Stimulated activated CD4-positive, alpha-beta T cell treated with anti-CD3 and anti-CD28 coated beads, Interleukin-15, amount 100 ng/mL, for 24 hours (primary cell): ENCODE data around the gene NDUFV3.
"Not testable (repeated sequence)": the region's sequence is repeated elsewhere in the genome, so short reads cannot be mapped to it uniquely, and the experiment has no call there.

Experiments used
- DNase-seq: peaks from one replicate; pipeline ENCODE4 v3.0.0-alpha.2; 2020

The NDUFV3 gene

DNA sequence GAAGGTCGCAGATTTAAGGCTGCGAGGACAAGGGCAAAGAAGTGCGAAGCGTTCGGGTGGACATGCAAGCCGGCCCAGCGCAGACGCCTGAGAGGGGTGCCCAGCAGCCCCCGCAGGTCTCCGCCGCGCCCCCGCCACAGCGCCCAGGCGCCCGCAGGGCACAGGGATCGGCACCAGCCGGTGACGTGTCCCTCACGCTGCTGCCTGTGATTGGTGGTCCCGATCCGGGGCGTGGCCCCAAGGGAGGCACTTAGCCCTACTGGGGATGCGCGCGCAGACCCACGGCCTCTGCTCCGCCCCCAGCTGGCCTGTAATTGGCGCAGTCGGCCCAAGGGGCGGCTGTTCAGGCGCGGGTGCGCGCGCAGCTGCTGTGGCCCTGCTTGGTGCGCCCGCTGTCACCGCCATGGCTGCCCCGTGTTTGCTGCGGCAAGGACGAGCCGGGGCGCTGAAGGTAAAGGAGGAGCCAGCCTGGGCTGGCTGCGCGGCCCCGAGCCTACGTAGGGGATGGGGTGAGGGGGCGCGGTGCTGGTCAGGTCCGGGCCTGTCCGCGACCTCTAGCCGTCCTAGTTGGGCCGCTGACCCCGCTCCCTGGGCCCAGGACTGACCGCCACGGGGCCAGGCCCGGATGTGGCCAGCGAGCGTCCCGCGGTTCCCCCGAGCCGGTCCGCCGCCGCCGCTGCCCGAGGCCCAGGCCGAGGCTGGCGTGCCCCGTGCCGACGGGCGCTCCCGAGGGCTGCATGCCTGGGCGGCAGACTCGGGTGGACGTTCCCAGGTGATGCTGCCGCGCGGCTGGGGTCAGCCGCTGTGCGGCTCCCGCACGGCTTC, at the start of gene NDUFV3:
NDUFV3 (plus strand) TSS at position 379 of the 825 bp plus-strand sequence; CDS start at position 404, 25 bp downstream.
- peak; percentile 100 for DNase-seq

DNA sequence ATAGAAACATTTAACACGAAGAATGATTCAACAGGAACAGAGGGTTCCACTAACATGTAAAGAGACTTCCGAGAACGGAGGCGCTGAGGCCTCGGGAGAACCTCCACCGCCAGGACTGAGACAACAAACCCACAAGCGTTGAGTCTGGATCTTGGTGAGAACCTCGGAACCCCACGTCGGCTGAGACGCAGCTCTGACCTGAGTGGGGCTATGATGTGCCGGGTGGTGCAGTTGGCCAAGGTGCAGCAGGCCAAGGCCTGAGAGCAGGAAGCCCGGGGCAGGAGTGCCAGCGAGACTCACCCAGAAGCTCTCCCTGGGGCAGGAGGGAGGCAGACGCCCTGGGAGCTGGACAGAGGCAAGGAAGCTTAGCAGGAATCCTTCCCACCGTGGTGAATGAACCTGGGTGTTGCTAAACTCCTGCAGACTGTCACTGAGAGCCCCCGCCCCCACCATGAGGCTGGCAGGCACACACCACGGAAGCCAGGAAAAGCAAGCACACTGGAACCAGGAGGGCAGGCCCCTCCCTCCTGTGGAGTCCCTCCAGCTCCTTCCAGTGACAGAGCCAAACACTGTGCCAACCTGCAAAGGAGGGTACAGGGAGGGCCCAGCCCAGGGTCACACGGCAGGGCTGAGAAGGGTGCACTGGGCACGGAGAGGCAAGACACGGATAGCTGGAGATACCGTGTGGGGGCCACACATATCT, 48.5 kb upstream of the NDUFV3 start:
- no peak for DNase-seq

DNA sequence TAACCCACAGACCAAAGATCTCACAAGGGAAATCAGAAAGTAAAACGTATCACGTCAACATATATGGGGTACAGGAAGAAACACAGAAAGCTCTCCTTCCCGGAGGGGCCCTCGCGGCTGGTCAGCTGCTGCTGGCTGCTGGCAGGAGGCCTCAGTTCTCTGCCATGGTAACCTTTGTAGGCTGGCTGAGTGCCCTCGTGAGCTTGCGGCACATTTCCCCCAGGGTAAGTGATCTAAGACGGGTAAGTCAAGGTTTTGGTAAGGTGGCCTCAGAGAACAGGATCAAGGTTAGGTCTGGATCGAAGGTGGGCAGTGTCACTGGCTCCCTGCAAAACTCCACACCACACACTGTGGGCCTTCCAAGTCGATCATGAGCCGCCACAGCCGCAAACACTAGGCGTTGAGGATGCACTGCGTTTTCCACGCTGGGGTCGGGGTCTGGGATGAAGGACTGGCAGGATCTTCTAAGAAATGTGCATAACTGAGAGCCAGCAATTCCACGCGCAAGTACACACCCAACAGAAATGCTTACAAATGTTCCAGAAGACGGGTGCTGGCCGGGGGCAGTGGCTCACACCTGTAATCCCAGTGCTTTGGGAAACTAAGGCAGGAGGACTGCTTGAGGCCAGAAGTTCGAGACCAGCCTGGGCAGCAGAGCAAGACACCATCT, 47.7 kb upstream of the NDUFV3 start:
- no peak for DNase-seq

DNA sequence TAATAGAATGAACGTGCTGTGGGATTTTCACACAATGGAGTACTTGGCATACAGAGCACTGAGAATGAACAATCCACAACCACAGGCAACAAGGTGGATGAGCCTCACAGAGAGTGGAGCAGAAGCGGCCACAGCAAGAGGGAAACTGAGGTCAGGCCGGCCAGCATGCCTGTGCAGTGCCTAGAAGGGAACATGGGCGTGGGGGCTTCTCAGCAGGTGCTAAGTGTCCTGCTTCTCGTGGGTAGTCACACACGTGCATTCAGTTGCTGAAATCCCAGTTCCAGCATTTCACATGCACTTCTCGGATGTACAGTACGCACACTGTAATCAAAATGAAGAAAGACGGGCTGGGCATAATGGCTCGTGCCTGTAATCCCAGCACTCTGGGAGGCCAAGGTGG, 46.9 kb upstream of the NDUFV3 start:
- DNase-seq = no peak

DNA sequence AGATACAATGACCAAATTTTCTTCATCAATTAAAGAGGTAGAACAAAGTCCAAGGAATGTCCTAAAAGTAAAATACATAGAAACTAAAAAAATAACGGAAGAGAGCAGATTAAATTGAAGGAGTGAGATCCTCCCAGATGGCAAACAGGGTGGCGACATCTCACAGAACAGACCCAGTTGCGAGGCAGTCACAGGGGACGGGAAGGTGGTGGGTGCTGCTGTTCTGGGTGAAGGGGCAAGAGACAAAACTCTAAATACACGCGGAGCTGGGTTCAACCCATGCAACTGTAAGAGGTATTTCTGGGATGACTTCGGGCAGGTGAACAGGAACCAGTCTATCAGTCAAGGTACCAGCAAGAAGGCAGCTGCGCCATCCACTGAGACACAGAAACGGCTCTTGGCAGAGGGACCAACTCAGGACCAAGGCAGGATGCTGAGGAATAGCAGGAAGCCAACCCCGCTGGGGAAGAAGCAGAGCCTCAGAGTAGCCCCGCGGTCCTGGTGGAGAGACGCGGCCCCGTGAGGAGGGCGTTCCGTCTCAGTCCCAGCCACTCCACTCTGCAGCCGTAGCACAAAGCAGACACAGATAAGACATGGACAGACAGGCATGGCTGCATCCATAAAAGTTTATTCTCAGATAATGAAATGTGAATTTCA, 45.9 kb upstream of the NDUFV3 start:
- DNase-seq = no peak

DNA sequence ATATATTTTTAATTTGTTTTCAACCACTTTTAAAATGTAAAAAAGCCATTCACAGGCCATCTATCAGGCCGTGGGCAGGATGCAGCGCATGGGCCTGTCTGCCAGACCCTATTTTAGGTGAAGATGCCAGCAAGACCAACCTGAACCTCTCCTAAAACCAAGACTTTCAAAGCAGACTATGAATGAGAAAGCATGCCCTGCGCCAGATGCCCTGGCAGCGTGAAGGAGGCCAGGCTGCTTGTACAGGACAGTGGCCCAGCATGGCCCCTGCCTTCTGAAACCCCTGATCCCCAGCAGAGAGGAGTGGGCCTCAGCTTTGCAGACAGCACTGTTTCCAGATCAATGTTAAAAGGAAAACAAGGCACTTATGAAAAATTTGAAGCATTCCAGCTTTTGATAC, 45.4 kb upstream of the NDUFV3 start:
- DNase-seq = no peak

DNA sequence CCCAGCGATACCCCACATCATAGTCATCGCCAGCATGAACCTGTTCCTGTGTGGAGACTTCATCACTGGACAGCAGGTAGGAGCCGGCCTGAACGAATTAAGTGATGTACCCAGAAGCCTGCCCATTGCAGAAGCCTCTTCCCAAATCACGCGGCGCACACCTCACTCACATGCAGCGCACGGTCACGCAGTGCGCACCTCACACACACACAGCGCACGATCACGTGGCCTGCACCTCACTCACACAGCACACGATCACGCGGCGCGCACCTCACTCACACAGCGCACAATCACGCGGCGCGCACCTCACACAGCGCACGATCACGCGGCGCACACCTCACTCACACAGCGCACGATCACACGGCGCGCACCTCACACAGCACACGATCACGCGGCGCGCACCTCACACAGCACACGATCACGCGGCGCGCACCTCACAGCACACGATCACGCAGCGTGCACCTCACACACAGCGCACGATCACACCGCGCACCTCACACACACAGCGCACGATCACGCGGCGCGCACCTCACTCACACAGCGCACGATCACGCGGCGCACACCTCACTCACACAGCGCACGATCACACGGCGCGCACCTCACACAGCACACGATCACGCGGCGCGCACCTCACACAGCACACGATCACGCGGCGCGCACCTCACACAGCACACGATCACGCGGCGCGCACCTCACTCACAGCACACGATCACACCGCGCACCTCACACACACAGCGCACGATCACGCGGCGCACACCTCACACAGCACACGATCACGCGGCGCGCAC, 44.8 kb upstream of the NDUFV3 start:
- not testable (repeated sequence) for DNase-seq

DNA sequence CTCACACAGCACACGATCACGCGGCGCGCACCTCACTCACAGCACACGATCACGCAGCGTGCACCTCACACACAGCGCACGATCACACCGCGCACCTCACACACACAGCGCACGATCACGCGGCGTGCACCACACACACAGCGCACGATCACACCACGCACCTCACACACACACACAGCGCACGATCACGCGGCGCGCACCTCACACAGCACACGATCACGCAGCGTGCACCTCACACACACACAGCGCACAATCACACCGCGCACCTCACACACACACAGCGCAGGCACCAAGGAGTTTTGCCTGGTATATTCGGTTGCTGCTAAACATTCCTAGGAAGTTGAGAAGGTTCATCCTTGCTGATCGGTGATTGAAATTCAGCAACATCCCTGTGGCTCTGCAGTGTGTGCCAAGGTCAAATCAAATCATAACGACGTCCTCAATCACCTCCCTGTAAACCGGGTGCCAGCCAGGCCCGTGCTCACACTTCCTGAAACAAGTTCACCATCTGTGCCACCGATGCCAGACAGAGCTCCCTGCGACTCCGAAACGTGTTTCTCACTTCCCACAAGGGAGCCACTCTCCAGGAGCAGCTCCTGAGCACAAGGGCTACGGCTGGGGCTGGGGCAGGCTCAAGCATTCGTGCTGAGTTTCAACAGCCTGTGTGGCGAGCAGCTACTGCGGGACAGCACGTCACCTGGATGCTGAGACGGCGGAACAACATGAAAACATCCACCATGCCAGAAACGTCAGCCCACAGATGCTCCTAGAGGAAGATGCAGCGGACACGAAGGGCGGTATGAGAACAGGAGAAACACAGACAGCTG, 44.0 kb upstream of the NDUFV3 start:
- no peak for DNase-seq

DNA sequence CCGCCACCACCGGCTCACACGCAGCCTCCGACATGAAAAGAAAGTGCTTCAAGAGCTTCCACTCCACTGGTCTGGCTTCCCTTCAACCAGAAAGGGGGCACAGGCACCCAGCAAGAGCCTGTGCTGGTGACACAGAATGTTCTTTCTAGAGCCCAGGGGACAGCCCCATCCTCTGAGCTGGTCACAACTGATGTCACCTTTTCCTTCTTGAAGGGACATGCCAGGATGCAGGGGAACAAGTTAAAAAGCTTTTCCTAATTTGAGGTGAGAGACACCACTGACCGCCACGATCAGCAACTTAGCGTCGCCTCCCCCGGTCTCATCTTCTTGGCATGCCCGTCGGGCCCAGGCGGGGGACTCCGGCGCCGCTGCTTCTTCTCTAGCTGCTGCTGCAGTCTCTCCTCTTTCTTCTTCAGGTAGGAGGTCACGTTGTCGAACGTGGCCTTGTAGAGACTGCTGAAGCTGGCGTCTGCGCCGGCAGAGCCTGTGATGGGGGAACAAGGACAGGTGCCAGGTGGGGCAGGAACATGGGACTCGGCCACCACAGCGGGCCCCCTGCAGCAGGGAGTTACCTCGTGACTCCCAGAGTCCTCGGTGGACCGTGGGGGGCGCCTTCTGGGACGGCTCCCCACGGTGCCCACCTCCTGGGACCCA, 43.2 kb upstream of the NDUFV3 start:
- DNase-seq = no peak

DNA sequence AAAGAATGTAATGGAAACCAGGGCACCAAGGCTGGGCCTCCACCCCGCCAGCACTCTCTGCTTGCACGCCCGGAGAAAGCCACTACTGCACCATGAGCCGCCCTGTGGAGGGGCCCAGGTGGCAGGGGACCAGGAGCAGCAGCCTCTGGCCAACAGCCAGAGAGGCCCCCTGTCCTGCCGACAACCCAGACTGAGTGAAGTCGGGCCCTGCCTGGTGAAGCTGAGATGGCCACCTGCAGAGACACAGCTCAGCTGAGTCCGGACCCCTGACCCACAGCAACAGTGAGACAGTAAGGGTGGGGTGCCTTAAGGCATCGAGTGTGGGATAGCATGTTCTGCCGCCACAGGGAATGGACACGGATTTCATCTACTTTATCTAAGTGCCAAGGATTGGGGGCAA, 42.6 kb upstream of the NDUFV3 start:
- no peak for DNase-seq

DNA sequence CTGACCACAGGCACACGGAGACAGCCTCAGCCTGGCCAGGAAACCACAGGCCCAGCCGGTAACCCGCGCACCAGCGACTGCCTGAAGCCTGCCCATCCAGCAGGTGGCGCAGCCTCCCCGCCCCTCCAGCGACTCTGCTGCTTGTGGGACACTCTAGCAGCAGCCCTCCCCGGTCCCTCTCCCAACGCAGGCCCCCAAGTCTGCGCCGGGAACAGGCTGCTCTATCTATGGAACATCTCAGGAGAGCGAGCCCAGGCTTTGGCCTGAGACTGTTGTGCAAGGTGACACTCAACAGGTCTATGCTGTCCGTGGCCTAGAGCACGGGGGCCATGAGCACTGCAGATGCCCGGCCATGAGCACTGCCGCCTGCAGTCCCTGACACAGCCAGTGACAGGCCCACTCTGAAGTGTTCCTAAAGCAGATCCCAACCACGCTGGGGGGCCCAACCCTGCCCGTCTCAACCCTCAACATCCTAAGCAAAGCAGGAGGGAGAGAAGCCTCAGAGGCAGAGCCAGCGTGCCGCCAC, 42.2 kb upstream of the NDUFV3 start:
- DNase-seq = peak; percentile 54

DNA sequence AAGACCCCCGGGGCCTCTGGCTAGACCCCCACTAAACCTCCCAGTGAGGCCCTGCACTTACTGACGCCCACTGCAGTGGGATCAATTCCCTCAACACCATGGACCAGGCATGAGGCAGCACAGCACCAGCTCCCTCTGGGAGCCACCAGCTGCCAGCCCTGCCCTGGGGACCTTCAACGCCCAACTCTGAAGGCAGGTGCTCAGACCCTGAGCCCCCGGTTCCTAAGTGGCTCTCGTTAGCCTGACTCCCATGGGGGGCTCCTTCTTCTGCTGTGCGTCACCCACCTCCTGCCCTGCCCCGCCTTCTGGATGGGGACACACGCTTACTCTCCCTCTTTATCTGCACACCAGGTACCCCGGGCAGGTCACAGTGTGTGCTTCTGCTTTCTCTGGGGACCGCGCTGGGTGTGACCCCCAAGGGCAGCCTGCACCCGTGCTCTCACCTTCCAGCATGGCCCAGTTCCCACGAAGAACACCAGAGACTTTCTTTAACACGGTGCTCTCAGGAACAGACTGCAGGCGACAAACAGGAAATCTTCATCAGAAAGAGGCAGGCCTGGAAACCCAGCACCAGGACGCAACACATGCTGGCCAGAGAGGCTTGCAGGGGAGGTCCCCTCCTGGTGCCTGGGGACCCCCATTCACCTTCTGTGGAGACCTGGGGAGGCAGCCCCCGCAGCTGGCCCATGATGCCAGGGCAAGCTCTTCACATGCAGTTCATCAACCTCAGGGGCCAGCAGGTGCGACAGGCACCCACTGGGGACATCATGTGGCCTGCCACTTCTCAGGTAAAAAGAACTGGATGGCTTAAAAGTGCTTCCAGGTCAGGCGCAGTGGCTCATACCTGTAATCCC, 41.1 kb upstream of the NDUFV3 start:
- no peak for DNase-seq

DNA sequence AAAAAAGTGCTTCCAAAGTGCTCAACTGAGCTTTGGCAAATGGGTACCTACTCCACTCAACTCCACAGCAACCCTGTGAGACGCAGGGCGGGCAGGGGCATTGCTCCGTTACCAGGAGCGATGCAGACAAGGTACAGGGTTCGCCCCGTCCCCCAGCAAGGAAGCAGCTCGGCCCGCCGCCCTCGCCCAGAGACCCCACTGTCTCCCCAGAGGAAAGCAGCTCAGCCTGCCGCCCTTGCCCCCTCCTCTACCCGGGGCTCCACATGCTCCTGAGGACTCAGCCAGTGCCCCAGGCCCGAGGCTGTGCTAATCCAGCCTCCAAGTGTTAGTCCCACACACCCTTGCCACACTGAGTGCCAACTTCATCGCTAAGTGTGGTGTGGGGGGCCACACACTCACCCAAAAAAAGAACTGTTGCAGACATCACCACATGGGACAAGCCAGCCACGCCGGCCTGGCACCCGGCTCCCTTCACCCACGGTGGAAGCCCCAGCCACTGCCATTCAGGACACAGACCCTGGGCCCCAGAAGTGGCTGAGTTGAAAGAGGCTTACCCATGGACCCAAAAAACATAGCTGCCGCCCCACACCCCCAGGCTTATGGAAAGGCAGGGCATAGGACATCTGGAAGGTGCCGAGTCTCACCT, 40.1 kb upstream of the NDUFV3 start:
- DNase-seq = no peak

DNA sequence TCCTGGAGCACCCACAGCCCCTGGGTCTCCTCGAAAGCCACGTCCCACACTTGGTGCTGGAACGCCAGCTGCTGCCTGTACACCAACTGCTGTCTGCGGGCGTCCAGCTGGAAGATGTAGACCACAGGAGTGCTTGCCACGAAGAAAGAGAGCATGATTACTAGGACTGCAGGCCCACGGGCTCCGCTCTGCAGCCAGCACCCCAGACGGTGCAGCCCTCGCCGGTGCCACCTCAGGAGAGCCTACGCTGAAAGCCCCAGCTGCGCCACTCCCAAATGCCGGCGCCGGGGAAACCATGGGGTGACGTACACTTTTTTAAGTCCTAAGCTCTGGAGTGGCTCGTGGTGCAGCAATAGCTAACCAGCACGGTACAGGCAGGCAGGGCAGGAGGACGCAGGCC, 39.5 kb upstream of the NDUFV3 start:
- no peak for DNase-seq

DNA sequence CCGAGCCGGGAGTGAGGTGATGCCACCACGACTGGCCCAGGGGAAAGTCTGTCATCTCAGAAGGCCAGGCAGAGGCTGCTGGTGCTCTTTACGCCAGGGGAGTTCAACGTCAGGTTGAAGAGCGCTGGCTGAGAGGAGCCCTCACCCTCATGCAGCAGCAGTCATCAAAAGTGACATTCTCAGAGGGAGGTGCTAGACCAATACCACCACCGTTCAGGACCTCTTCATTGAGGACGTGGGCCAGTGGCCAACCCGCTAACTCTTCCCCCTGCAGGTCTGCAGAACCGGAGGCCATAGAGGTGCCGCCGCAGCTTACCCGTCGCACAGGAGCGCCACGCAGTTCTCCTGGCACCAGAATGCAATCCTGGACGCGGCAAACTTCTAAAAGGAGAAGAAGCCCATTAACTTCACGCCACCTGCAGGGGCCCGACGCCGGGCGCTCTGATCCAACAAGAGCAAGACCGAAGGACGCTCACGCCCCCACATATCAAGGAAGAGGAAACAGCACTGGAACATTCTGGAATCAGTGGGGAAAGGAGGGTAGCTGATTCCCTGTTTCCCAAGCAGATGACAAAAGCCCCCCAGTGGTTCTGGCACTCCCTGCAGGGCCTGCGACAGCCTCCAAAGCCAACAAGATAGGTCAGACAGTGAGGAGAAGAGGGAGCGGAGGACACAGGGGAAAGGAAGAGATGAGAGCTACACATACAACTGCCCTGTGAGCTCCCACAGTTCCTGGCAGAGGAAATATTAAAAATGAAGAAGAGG, 38.7 kb upstream of the NDUFV3 start:
- DNase-seq = no peak

DNA sequence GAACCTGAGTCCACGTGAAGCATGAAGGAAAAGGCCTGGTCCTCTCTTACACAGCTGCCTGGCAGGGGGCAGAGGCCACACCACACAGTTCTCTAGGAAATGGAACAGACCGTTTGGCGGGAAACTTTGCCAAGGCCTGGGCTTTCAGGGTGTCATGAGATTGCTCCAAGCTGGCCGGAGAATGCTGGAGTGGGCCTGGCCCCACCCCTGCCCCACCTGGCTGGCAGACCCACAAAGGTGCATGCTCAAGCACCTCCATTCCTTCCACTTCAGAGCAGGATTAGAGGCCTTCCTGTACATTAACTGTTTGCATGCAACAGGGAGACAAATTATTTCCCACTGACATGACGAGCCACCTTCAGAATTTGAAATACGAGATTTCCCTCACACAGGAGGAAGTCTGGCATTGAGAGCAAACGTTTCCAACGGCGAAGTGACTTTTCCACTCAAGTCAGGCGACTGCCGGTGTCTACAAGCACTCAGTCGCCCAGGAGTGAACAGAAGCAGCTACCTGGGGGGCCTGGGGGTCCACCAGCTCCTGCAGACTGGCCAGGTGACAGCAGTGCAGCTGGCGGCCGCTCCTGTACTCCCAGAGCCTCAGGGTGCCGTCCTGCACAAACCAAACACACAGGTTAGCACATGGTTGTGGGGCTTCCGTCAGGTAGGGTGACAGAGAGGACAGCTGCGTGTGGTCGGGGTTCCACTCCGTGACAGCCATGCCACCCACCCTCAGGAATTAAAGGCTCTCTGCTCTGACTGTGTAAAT, 37.8 kb upstream of the NDUFV3 start:
- DNase-seq = no peak

DNA sequence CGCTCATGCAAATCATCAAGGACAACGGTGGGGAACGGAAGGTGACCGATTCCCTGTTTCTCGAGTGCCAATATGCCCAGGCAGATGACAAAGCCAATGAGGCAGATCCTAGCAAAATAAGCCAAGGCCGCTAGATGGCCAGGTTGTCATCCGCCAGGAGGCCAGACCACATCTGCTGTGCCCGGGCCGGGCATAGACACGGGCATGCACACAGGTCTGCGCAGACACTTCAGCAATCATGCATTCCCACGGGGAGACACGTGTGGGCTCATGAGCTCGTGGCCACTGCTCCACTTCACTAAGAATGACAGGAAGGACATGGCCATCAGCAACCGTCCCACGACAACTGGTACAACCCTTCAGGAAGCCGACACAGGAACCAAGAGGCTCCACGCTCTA, 37.2 kb upstream of the NDUFV3 start:
- DNase-seq = no peak

DNA sequence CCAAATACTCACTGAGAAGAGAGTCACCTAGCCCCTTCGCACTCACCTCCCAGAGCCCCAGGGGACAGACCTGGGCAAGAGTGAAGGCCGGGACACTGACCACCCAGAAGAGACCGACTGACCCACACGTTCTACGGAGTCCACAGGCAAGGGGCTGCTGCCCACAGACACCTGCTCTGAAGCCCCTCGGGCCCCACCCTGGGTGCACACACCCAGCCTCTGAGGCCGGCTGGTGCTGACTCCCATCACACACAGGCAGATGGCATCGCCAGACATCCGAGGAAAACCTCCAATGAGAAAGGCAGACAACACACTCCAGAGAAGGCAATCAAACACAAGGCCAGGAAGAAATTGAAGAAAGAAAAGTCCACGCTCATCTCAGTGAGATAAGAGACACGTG, 35.9 kb upstream of the NDUFV3 start:
- DNase-seq = no peak
